GM21825 (cell line): ENCODE data around the gene CSF2RB.

Experiments
- ATAC-seq: cut with Tn5 transposase; IDR thresholded peaks from one replicate; pipeline ENCODE4 v1.9.1; 2021; ENCODE audit warnings: mild to moderate bottlenecking, moderate library complexity; ENCODE audit not compliant: unreplicated experiment

CSF2RB gene

GRCh38 chr22:36918586-36919284, 5.3 kb downstream of the CSF2RB start:
- ATAC-seq = no peak

- ATAC-seq = no peak
Observed at GRCh38 chr22:36921309-36922104, 8.1 kb downstream of the CSF2RB start.

DNA sequence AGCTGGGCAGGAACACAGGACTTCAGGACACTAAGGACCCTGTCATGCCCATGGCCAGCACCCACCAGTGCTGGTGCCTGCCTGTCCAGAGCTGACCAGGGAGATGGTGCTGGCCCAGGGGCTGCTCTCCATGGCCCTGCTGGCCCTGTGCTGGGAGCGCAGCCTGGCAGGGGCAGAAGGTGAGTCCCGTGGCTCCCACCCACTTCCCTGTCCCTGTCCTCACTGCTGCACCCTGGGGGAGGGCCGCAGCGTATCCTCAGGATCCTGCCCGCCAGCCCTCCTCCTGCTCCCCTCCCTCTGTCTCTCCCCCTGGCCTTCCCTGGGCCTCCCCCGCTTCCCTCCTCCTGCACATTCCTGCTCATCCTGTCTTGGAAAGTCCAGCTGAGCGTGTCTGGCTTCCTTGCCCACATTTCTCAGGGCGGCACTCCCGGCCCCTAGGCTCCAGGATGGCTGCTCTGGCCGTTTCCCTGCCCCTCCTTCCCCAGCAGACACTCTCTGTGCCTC, 8.7 kb downstream of the CSF2RB start:
- ATAC-seq = no peak

DNA sequence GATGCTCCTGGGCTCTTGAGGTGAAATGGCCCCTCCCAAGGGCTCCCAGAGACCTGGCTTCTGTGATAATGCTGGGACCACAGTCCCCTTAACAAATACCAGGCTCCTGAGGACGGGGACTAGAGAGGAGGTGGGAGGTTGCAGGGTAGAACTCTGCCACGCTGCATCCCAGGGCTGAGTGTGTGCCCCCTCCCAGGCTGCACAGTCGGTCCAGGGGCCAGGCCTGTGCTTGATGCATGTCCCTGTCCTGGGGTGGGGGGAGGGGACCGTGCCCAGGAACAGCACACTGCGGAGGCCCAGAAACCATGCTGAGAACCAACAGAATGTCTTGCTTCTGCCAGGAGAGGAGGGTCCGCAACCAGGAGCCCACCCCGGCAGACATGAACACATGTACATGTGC, 9.3 kb downstream of the CSF2RB start:
- ATAC-seq = no peak

DNA sequence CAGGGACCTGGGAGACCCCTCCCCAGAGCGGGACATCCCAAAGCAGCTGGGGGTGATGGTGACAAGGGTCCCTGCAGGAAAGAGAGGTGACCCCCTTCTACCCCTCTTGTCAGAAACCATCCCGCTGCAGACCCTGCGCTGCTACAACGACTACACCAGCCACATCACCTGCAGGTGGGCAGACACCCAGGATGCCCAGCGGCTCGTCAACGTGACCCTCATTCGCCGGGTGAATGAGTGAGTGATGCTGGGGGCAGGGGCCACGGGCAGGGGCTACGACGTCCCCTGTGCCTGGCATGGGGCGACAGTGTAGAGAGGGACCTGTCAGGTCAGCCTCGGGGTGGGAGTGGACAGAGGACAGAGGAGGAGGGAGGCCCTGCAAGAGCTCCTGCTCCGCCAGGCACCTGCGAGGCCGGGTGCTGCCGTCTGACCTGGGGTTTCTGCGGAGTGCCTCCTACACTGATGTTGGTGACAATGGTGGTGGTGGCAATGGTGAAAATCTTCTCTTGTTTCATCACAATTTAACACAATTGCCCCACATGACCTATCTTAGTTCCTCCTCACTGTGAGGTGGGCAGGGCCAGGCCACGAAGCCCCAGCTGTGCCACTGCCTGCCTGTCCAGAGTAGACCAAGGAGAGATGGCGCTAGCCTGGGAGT, 9.8 kb downstream of the CSF2RB start:
- no peak for ATAC-seq

GRCh38 chr22:36924151-36924698, 10.8 kb downstream of the CSF2RB start:
- ATAC-seq = no peak

GRCh38 chr22:36925388-36926290, 12.2 kb downstream of the CSF2RB start:
- no peak for ATAC-seq

DNA sequence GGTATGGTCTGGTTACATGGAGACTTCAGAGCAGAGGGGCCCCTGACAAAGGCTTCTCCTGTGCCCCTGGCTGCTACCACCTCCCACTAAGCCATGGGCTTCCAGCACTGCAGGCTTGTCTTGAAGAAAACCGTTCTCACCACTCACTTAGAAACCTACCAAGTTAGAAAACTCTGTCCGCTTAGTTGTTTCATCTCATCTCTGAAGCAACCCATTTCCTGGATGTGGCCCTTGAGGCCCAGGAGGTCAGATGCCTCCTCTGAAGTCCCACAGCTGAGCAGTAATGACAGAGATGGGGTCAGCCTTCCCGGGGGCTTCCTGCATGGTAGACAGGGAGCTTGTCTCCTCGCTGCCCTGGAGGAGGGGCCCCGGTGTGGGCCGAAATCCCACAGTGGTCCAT, 12.9 kb downstream of the CSF2RB start:
- ATAC-seq = no peak

DNA sequence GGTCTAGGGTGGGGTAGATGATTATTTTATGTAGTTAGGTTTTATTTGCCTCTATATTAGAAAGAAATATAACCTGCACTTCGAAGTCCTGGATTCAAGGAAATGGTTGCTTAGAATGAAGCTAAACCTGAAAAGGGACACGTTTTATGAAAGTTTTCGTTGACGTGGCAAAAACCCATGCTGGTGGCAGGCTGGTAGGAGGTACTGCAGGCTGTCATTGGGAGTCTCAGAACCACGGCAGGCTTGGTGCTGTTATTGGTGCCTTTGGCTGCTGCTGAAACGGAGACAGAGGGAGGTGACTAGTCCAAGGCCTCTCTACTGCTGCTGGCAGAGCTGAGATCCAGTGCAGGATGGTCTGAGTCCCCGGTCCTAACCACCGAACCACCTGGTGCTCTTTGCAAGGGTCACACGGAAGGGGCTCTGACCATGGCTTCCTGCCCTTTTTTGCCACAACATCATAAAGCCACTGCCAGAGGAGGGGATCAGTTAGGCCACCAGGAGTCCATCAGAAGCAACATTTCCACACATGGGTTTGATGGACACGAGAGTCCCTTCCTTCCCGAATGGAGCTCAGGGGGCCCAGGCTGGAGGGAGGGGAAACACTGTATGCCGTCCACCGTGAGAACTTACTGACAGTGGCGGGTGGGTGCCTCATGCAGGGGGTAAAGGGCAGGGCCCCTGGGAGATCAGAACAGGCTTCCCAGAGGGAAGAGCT, 13.4 kb downstream of the CSF2RB start:
- no peak for ATAC-seq

- ATAC-seq = no peak
Observed at GRCh38 chr22:36927671-36928070, 14.2 kb downstream of the CSF2RB start.

GRCh38 chr22:36928196-36928595, 14.8 kb downstream of the CSF2RB start:
- no peak for ATAC-seq

DNA sequence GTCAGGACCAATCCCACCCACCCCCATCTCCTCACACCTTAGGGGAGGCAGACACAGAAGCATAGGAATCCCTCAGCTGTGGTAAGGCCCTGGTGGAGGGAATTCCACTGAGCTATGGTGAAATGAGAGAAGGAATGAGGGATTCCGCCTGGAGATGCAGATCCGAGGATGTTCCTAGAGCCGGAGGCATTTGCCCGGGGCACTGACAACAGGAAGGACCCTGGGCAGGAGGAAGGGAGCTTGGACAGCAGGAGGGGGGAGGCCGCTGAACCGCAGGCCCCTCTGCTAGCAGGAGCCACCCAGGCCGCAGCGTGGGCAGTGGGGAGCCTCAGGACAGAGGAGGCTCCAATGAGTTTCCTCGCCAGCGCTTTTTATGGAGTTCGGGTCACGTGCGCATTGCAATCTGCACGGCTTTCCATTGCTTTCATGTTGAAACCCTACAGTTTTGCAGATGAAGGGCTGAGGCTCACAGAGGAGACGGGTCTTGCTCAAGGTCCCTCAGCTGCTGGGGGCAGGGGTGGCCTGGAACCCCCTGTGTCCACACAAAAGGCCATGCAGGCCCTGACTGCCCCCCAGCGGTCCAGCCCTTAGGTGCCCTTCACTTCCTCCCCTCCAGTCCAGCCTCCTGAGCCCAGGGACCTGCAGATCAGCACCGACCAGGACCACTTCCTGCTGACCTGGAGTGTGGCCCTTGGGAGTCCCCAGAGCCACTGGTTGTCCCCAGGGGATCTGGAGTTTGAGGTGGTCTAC, 15.5 kb downstream of the CSF2RB start:
- no peak for ATAC-seq

GRCh38 chr22:36929621-36930020, 16.2 kb downstream of the CSF2RB start:
- ATAC-seq = no peak

GRCh38 chr22:36930041-36930935, 16.9 kb downstream of the CSF2RB start:
- no peak for ATAC-seq

DNA sequence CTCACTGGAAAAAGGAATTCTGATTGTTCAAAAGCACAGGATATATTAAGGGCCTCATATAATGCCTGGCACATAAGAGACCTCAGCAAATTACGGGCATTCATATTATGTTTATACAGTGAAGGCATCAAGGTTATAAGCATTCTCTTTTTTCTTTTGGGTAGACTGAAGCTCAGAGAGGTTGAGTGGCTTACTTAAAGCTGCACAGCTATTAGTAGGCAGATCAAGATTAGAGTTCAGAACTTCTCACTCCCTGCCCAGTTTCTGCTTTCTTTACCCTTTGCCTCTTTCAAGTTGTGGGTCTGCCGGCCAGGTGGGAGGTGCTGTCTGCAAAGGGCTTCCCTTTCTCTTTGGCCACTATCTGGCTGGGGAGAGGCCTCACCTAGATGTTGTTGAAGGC, 18.0 kb downstream of the CSF2RB start:
- ATAC-seq = no peak

DNA sequence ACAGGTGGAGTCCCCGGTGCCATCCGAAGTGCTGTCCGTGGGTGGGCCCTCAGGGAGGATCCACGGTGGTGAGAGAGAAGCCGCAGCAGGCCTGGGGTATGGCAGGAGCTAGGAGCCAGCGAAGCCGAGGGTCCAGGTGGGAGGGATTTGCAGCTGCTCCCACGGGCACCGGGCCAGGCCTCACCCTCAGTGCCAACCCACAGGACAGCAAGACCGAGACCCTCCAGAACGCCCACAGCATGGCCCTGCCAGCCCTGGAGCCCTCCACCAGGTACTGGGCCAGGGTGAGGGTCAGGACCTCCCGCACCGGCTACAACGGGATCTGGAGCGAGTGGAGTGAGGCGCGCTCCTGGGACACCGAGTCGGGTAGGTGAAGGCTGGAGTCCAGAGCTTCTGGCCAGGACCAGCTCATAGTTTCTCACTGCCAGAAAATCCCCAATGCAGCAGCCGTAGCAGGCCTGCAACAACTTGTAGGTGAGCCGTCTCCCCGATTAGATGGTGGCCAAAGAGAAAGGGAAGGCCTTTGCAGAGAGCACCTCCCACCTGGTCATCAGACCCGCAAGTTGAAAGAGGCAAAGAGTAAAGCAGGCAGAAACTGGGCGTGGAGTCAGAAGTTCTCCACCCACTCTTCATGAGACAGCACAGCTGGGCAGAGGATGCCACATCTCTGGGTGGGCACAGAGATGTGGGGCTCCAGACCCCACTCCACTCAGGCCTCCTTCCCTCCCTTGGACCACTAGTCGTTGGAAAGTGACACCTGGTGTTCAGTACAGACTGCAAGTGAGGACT, 20.4 kb downstream of the CSF2RB start:
- ATAC-seq = no peak
